ENCODE results near the gene FZD7. TPM values are rescaled to one million over a fixed set of nuclear protein-coding genes. Genes with fewer than 3 reads are reported as not detected.

The FZD7 gene
- polyA plus RNA-seq, 1 donor = 27.5 TPM

DNA sequence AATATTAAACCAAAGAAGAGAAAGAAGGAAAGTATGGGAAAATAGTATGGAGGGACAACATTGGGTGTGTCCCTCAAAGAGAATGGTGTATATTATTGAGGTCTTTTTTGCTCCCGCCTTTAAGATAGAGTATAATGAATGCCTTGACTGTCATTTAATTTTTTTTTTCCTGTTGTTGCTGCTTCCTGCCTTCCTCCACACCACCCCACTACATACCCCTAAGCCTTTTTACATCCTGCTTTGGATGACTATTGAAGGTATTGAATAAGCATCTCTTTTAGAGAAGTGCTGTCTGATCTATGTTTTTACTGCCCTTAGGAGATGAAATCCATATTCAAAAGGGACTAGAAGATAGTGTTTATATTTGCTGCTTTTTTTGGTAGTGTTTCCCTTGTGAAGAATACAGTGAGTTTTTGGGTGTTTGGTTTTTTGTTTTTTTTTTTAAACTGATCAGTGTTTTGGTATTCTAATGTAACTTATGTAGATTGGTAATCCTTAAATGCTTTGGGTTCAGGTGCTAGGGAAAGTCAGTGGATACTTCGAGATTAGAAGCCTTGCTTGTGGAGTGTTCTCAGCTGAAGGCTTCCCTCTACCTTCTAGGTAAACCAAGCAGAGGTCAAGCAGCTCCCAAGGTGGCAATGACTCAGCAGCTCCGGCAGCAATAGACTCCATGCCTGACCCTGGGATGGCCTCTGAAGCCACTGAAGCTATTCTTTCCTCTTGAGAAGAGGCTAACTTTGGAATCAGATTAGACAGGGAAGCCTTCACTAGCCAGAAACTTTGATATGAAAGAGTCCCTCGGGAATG lies 5.0 kb downstream of the FZD7 start:
- no peak for DNase-seq

DNA sequence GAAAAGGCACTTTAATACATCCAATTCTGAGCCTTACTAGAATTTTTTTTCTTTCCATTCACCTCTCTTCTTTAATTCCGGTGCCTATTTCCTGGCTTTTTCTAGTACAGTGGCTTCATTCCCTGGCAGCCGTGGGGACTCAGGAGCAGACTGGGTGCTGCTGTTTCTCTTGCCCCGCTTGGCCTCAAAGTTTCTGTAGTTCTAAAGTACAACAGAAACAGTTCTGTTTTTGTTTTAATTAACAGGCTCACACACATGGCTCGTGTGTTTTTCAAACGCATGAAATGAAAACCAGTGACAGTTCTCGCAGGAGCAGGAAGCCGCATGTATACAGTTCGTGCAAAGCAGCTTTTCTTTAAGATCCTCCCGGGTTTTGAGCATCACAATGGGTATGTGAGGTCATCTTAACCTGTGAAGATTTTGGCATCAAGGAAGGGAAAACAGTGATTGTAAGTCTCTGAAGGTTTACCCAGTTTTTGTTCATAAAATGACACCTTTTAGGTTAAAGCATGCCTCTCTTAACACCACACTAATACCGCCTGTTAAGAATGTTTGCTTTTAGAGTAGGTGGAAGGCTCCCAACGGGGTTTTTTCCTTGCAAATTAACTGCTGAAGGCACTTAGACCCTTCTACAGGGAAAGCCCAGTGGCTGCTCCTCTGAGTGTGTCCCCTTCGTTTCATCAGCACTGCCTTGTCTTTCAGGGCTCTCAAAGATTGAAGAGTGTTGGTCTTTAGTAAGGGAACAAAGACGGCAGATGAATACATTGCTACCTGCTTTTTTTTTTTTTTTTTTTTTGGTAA lies 5.8 kb downstream of the FZD7 start:
- no peak for DNase-seq

DNA sequence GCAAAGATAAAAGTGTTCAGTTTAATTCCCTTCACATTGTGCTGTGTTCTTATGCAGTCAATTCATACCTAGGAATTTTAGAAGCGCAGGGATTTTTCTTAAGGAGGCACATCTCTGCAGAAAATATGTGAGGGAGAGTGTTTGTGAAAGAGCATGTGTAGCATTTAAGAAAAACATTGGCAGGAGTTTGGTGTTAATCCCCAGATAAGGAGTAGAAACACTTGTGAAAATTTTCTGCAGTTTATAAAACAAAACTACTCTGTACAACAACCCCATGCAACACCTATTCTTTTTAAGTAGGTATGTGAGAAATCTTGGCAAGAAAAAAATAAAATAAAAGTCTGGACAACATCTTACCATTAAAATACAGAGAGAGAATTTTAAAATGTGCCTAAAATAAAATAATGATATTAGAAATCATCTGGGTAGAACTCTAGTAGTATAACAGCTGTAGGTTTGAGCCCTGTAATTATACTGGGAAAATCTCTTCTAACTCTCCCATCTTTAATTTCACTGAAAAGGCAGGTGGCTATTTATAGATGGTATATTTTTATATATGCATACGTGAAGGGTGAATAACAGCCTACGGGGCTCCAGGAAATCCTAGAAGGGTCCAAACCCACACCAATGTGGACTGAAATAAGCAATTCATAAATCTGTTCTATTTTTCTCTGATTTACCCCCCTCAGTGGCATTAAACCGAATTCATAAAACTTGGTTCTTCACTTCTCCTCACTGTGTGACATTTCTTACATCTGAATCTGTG lies 6.6 kb downstream of the FZD7 start:
- no peak for DNase-seq

DNA sequence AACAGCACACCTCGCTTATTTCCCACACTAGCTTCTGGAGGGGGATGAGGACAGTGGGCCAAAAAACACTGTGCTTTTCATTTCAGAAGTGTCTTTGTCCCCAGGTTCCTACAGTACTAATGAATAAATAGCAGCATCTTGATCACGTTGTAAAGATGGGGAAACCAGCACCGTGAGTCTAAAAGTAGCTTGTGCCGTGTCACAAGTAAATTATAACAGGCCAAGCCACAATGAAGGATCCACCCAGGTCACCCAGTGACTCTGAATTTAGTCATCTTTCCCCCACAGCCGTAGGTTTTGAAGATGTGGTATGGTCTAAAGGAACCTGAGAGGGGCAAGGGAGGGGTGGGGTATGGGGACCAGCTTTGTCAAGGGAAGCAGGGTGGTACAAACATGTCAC lies 8.8 kb downstream of the FZD7 start:
- no peak for DNase-seq

DNA sequence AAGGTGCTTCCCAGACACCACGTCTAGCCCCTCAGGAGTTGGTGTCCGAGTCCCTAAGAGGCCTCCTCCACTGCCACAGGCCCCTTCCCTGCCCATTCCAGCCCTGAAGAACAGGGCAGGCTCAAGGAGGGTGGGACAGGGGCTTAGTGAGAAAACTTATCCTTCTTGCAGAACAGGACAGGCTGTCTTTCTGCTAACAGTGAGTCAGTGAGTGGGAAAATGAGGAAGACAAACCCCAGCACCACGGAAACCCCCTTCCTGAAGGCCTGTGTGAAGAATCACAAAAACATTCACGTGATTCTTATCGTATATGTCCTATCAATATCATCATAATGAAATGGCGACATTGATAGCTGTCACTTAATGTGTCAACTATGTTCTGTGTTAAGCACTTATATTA lies 9.8 kb downstream of the FZD7 start:
- no peak for DNase-seq

DNA sequence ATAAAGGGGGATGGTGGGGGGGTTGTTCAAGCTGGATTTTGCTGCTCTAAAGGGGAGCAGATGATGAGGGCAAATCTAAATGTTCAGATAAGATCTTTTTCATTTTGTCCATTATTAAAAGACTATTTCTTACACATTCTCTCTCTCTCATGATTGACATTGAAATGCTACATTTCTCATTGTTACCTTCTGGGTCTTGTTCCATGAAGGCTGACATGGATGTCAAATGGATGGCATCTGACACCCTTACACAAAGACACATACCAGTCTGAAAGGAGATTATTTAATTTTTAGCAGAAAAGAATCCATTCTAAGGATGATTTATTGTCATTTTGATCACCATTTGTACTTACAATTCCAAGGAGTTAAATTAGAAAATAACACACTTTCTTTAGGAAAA lies 11.1 kb downstream of the FZD7 start:
- DNase-seq = no peak

DNA sequence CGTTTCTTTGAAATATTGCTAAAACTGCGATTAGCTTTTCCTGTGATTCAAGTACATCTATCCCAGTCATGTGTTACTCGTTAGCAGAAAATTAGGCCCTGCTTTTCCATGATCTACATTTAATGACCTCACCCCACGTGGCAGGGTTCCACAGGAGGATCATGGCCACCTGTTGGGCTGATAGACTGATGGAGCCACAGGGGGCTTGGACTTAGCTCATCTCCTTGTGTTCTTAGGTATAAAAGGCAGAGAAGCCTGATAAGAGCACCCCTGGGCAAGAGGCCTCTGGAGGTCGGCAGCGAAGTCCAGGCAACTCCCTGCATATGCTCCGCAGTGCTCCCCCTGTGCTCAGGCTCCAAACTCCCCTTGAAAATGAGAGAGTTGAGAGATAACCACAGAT lies 12.9 kb downstream of the FZD7 start:
- no peak for DNase-seq

DNA sequence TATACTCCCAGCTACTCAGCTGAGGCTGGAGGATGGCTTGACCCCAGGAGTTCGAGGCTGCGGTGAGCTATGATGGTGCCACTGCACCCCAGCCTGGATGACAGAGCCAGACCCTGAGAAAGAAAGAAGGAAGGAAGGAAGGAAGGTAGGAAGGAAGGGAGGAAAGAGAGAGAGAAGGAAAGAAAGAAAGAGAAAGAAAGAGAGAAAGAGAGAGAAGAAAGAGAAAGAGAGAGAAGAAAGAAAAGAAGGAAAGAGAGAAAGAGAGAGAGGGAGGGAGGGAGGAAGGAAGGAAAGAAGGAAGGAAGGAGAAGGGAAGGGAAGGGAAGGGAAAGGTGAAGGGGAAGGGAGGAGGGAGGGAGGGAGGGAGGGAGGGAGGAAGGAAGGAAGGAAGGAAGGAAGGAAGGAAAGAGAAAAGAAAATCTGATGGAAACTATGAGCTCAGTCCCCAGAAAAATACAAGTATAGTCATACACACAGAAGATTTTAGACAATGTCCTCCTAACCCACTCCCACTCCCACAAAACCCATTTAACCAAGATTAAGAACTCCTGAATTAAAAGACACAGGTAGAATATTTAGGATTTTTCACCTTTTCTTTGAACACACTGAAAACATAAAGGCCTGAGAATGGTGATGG lies 15.6 kb downstream of the FZD7 start:
- no peak for DNase-seq

DNA sequence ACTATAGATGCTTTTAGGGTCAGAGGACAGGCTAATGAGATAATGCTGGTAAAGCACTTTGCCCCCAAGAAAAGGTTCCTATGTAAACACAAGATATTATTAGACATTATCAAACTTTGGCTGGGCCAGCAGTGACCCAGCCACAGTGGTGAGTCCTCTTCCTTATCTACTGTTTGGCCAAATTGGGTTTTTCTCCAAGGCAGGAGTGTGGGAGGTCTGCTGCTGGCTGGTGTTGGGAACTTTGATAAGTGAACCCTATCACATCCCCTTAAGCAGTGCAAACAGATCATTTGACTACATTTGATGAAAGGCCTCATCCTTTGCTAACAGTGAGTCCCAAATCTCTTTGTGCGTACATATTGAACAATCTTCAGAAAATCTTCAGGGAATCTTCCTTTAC lies 16.2 kb downstream of the FZD7 start:
- no peak for DNase-seq

DNA sequence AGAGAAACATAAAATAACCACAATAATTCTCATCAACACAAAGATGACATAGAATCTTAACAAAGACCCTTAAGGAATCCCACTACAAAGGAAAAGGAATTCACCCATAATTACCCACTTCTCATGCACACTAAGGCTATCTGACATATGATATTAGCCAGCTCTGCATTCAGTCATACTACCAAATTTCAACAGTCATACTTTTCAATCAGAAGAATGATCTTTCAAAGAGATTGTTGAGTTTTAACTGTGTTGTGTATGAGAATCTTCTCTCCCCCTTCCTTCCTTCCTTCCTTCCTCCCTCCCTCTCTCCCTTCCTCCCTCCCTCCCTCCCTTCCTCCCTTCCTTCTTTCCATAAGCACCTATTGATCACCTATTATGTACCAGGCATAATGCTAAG lies 17.0 kb downstream of the FZD7 start:
- no peak for DNase-seq

DNA sequence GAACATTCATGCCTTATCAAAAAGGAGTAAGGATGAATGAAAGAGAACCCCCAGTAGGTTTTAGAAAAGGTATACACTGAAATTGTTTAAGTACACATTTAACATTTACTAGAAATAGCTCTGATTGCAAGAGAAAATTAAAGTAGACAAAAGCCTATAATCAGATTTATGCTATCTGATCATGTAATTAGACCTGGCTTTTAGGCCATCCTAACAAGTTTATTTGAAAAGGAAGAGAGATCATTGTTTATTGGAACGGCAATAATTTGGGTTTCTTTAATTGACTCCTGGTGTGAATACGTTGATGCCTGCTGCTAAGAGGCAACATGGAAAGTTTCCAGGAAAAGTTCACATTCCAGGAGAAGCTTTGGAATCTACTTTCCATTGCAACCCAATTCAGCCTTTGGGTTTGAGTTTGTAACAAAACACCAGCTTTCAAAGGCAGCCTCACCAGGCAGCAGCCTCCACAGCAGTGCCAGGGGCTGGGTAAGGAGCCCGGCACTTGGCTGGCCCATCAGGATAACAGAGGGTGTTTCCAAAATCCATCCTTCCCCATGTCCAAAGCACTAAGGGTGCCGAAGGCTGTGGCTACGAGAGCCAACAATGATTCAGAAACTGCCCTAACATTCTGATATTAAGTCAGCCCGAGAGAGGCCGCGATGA lies 18.0 kb downstream of the FZD7 start:
- no peak for DNase-seq

DNA sequence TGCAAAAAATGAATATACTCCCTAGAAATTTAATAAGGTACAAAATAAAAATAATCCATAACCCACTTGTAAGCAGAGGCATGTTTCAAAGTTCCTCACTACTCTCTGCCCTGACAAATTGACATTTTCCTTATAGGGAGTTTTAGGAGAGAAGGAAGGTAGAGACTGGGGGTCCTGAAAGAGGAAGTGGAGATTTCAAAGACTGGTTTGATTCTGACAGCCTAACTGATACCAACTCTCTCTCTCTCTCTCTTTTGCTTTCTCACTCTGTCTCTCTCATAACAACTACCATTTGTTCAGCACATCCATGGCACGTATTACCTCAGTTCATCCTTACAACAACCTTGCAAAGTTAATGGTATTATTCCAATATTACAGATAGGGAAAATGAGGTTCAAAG lies 18.6 kb downstream of the FZD7 start:
- no peak for DNase-seq

DNA sequence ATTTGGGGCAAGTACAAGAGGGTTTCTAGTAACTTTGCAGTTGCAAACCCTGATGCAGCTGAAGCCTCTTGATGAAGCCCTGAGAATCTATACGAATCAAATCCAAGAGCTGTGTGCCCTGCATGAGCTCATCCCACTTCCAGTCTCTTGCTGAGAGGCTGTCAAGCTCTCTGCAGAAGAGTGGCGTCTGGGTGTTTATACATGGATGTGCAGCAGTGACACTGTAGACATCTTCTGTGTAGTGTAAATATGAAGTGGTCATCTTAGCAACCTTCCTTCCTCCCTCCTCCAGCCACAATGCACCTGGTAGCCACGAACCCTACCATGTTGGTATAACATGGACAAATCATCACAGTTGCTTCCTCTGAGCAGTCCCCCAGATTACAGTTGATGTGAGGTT lies 21.0 kb downstream of the FZD7 start:
- DNase-seq = no peak

DNA sequence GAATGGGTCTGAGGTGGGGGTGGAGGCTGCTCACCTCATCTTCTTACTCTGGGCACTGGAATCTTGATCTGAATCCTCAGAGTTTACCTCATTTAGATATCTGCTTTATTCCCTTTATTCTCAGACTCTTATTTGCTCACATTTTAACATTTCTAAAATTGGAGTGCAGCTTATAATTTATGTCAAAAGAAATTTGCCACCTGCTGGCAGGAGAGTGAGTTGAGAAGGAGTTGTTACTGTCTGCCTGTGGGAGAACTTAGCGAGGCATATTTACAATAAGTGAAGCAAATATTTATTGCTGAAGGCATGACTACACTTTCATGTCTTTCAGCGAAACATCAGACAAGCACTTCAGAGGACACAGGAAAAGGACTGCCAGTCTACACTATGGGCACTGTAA lies 23.0 kb downstream of the FZD7 start:
- no peak for DNase-seq

DNA sequence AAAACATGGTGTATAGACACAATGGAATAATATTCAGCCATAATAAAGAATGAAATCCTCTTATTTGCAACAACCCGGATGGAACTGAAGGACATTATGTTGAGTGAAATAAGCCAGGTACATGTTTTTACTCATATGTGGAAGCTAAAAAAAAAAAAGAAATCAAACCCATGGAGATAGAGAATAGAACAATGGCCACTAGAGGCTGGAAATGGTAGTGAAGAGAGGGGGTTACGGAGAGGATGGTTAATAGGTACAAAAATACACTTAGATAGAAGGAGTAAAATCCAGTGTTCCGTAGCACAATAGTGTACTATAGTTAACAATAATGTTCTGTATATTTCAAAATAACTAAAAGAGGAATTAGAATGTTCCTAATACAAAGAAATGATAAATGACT lies 26.6 kb downstream of the FZD7 start:
- no peak for DNase-seq

DNA sequence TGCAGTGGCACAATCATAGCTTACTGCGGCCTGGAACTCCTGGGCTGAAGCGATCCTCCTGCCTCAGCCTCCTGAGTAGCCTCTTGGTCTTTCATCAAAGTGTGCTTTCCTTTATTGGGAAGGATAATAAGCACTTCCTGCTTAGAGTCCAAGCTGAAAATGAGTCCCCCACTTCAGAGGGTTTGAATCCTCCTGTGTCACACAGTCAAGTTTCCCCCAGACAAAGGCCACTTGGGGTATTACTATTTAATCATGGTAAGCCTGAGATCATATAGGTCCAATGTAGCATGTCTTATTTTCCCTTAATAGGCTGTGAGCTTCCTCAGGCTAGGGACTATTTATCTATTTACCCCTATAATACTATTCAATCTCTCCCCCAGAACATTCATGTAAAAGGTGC lies 28.0 kb downstream of the FZD7 start:
- no peak for DNase-seq

DNA sequence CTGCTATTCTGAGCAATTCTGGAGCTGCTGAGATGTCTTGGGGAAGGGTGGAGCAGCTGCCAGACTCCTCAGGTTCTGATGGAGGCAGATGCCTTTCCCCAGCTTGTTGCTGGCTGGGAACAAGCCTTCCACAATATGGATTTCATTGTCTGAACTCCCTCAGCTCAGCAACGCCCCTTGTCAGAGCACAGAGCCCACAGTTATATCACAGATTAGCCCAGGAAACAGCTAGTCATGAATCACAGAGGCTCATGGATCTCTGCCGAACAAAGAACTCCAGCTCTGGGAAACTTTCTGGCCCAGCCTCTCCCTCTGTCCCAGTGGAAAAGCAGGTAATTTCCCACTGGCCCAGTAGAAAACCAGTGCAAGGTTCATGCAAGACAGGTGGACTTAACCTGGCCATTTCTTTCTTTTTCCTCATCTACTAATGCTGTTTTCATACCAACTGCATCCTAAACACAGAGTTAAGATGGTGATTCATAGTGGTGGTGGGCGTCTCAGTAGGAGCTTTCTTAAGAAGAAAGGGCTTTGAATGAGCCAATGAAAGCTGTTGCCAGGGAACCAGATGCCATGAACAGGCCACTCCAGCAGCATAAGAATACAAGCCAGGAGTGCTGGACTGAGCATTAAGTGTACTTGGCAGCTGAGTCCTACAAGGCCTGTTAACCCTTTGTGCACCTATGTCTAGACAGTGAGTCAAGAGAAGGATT lies 30.7 kb downstream of the FZD7 start:
- peak; percentile 74 for DNase-seq

DNA sequence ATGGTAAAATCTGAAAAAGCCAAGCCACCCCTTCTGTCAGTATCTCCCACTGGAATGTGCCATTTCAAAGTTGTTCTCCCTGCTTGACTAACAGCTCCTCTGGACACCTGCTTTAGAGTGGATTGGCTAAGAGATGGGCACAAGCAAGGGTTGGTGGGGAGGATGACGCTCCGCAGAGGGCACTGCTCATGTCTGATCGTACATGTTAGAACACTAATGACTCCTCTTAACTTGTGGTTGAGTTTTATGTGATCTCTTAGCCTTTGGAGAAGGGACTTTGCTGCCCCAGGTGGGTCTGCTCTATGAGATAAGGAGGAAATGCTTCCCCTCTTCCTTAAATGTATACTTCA lies 31.2 kb downstream of the FZD7 start:
- DNase-seq = no peak

DNA sequence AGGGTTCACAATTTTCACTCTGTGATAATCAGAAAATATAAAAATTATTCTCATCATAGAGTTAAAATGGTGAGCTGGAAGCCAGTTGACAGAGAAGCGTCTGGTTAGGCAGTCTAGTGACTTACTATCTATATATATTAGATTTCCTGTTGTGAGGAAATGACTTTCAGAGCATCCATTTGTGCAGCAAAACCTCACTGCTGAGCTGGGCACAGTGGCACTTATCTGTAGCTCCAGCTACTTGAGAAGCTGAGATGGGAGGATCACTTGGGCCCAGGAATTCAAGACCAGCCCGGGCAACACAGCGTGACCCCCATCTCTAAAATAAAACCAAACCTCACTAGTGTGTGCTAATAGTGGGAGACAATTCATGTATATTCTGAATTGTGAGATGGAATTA lies 32.2 kb downstream of the FZD7 start:
- no peak for DNase-seq

DNA sequence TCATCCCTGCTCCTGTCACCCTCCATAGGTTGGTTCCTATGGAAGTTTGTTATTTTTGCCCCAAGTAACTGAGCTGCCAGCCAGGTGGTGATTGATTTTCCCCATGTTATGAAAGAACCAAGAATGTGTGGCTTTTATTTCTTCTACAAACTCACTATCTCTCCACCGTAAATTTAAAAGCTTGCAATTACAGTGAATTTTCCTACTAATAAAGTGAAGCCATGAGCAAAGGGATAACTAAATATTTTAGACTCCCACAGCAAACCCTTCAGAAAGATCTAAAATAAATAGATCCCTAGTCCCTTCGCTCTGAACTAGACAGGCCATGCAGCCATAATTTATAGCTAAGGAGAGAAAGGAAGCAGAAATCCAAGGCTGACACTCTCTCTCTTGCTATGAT lies 33.2 kb downstream of the FZD7 start:
- DNase-seq = no peak

DNA sequence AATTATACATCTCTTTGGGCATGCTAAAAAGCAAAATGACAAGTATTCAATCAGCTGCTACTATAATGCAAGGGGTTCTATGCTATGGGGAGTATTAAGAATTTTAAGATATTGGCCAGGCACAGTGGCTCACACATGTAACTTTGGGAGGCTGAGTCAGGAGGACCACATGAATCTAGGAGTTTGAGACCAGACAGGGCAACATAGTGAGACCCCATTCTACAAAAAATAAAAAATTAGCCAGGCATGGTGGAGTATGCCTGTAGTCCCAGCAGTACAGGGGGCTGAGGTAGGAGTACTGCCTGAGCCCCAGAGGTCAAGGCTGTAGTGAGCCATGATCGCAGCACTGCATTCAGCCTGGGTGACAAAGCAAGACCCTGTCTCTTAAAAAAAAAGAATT lies 33.9 kb downstream of the FZD7 start:
- no peak for DNase-seq
